Ecto neural progenitor cell (in vitro differentiated cells): Measurements from ENCODE around the gene EDAR.

Source experiments
- DNase-seq: peaks from one replicate; pipeline ENCODE4 v3.0.0-alpha.2; 2018; ENCODE audit warnings: low spot score

The EDAR gene

DNA sequence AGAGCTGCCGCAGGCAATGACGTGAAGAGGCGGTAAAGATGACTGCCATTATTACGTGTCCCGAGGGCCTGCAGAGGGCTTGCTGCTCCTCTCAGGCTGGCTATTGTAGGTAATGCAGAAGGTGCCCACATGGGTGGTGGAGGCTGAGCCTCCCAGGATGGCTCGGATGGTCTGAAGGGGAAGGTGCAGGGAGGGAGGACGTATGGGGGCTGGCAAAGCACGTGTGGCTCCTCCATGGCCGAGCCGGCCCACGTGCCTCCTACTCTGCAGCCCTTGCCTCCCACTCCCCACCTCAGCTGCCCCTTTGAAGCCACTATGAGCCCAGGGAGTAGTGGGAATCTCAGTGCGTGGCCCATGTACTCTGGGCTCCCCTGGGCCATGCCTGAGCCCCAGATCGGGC, 48.9 kb downstream of the EDAR start:
- DNase-seq, result no peak

- no peak for DNase-seq
These were observed 50.8 kb downstream of the EDAR start for GRCh38 chr2:108938077-108938710.

DNA sequence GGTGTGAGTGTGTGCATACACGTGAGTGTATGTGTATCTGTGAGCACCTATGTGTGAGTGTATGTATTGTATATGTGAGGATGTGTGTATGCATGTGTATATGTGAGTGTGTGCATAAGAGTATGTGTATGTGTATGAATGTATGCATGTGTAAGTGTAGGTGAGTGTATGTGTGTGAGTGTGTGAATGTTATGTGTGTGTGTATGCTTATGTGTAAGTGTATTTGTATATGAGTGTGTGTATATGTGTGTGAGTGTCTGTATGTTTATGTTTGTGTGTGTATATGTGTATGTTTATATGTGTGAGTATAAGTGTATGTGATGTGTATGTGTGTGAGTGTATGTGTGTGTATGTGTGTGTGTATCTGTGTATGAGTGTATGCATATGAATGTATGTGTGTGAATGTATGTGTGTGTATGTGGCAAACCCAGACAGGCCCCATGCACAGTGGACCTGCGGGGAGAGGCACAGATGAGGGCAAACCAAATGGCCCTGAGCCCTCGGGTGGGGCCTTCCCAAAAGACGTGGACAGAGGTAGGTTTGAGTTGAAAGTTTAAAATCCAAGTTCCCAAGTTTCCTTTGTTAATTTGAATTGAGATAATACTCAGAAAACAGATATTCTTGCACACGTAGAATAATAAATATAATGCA, 51.5 kb downstream of the EDAR start:
- DNase-seq, result no peak

- no peak for DNase-seq
These were observed 52.2 kb downstream of the EDAR start for GRCh38 chr2:108936866-108937265.

DNA sequence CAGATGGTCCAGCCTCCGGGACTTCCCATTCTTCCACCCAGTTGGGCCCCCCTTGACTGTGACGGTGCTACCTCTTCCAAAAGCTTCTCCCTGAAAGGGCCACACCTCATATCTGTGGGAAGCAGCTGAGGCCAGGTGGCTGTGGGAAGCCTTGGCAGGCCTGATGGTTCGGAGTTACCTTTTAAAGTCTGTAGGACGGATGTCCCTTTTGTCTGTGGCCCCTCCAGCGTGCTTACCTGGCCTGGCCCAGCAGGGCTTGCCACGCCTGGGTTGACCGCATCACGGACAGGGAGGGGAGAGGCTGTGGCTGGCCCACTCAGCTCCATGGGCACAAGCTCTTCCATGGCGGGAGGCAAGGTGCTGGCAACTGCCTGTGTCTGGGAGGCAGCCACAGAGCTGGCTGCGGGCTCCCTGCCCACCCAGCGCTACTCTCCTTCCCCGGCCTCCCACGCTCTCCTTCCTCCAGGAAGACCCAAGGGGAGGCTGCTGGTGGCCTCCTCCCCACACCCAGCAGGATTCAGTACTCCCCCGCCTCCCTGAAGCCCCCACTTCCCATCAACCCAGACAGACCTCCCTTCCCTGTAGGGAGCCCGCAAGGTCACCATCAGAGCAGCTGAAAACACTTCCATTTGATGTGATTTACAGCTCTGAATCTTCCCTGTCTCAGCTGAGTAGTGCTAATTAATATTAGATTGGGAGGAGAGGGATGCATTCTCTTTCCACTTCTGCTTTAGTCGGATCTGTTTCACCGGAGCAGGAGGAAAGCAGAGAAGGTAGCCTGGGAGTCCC, 52.8 kb downstream of the EDAR start:
- DNase-seq, result no peak

DNA sequence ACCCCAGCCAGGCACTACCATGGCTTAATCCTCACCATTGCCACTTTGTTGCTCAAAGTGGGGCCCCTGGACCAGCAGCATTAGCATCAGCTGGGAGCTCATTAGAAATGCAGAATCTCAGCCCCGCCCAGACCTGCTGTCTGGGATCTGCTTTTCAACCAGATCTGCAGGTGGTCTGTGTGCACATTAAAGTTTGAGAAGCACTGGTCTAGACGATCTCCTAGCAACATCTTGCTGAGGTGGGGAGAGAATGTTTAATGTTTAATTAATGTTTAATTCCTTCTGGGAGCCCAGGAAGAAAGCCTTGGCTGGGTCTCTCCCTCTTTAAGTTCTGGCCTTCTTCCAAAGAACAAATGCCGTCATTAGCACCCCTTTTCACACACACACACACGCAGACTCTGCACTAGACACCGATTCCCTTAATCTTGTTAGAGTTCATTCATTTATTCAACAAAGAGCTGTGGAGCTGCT, 53.7 kb downstream of the EDAR start:
- DNase-seq, result peak; percentile 80

GRCh38 chr2:108934583-108935245, 54.3 kb downstream of the EDAR start:
- no peak for DNase-seq

GRCh38 chr2:108934151-108934550, 54.9 kb downstream of the EDAR start:
- no peak for DNase-seq

- DNase-seq, result no peak
These were observed 55.3 kb downstream of the EDAR start for GRCh38 chr2:108933691-108934117.

DNA sequence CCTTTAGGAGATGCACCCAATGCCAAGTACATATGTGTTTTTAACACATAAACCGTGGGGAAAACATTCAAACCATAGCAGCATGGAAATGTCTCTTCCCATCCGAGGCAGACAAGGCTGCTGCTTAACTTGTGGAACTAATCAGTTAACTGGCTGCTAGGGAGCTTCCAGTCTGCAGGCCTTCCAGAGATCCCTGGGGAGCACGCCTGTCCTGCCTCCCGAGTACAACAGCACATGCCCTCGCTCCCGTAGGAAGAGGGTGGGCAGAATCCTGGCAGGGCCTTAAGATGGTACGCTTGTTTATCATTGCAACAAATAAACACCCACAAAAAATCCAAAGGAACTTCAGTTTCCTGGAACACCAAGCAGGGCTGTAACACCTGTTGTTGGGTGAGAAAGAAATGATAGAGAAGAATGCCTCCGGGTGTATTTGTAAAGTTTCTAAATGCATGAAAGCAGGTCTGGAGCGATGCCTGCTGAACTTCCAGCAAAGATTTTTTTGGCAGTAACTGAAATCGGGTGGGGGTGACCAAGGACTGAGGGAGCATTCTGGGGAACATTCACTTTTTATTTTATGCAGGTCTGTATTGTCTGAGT, 56.2 kb downstream of the EDAR start:
- DNase-seq, result peak; percentile 49

DNA sequence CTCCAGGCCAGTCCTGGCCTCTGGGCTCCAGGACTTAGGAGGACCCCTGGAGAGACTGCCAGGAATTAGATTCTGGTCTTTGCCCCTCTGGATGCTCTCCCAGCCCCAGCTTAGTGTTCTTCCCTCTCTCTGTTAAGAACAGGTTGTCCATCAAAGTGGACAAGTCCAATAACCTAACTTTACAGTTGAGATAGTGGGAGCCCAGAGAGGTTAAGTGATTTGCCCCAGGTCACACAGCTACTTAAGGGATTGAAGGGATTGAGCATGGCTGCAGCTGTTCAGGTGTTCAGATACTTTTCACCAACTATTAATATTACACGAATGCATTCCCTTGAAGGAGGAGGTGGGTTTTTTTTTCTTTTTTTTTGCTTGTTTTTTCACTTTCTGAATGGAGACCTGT, 57.6 kb downstream of the EDAR start:
- no peak for DNase-seq

GRCh38 chr2:108929807-108930425, 59.1 kb downstream of the EDAR start:
- no peak for DNase-seq

DNA sequence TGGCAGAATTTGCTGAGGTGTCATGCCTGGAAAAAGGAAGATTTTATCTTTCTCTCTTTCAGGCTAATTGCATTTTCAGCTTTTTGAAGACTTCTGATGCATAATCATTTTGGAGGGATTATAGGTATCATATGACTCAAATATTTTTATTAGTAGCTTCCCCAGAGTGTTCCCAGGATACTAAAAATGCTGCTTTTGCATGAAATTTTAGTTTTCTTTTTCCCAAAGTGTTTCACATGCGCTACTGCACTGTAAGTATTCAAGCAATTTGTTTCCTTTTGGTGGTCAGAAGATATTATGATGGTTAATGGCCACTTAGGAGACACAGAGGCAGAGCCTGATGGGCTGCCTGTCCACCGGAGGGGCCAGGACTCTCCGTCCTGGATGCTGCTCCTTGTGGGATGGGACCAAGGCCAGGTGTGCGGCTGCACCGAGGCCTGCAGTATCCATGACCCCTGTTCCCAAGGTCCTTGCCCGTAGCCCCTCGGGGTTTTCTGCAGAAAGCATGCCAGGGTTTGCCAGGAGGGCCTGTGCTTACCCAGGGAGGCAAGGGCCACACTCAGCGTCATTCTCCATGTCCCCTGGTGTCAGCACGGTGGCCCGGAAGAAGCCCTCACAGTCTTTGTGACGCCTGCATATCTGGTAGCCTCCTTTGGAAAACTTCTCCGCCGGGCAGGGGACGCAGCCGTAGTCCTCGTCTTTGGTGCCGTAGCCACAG, 60.2 kb downstream of the EDAR start:
- no peak for DNase-seq

GRCh38 chr2:108927936-108928659, 60.9 kb downstream of the EDAR start:
- DNase-seq, result no peak

DNA sequence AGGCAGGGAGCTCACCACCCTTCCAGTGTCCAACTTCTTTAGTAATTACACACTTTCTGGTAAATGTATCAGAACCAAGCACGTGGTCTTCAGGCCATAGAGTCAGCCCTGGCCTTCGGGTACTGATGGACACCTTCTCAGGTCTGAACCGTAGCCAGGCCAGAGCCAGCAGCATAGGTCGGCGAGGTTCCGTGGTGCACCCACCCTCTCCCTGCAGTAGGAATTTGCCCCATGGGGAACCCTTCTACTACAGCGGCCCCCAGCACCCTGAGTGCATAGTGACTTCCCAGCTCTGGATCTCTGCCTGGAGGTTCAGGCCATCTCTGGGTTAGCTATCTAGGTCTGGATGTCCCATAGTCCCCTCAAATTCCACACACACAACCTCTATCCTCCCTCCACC, 61.6 kb downstream of the EDAR start:
- no peak for DNase-seq

DNA sequence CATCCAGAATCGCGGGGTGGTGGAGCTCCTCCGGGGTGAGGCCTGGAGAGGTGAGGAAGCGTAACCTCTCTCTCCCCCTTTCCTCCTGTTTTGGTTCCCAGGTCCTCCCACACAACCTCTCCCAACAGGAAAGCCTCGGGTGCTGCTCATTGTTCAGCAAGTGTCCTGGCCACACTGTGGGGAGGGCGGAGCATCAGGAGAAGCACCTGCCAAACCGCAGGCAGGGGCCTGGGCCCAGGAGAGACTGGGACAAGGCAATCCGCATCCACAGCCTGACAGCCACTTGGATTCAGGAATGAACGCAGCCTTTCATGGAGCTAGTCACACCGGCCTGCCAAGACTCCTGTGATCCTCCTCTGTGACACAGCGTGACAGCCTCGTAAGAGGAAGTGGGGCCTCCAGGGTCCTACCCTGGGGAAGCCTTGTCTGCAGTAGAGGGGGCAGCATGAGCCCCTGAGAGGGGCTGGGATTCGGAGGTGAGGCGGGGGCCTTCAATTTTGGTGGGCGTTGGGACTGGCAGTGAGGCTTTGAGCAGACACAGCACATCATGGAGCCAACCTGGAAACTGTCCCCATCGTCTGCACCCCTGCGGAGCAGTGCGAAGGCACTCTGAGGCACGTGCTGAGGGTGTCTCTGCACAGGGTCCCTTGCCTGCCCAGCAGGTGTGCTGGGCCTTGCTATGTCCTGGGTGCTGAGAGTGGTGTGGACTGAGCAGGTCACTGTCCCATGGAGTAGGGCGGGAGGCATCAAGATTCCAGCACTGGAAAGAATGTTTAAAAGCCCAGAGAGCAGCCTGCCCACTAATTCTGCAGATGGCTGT, 62.2 kb downstream of the EDAR start:
- no peak for DNase-seq

- DNase-seq, result no peak
These were observed 63.3 kb downstream of the EDAR start for GRCh38 chr2:108925735-108926134.

DNA sequence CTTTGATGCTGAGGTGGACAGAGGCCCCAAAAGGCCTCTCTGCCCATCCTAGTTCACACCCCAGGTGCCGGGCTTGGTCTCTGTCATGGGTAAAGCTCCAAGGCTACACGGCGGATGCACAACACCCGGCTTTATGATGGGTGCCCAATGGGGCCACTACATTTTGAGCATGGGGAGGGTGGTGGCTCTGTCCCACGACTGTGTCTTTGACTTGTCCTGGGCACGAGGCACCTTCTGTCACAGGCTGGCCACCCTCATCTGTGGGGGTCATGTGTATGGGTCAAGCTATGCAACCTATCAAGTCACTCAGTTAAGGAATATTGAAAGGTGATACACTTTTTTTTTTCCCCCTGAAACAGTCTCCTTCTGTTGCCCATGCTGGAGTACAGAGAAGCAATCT, 63.7 kb downstream of the EDAR start:
- no peak for DNase-seq

- no peak for DNase-seq
These were observed 64.3 kb downstream of the EDAR start for GRCh38 chr2:108924580-108925251.
